ENCODE data around the gene TMSB10. TPM values are rescaled to one million over a fixed set of nuclear protein-coding genes. Genes with fewer than 3 reads are reported as not detected.

The TMSB10 gene
- total RNA-seq, 1 donor: 3,561 TPM

DNA sequence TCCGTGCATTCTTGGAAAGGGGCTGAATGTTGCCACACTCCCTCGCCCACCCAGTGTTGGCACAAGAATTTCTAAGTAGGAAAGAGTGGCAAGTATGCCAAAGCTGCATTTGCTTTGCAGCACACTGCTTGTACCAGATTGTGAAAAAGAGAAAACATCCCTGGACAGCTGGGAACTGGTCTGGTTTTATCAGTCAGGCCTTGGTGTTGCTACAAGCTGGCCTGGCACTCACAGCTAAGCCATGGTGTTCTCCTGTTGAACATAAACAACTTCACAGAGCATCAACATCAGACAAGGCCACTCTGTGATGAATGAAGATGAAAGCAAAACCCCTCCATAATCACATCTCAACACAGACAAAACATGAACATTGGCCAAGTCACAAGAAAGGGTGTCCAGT is 20.3 kb upstream of the TMSB10 start:
- H3K4me3 ChIP-seq (ENCODE audit: low read depth, low read length): no peak overlapping the region
- TF ChIP-seq, protein P1, sequence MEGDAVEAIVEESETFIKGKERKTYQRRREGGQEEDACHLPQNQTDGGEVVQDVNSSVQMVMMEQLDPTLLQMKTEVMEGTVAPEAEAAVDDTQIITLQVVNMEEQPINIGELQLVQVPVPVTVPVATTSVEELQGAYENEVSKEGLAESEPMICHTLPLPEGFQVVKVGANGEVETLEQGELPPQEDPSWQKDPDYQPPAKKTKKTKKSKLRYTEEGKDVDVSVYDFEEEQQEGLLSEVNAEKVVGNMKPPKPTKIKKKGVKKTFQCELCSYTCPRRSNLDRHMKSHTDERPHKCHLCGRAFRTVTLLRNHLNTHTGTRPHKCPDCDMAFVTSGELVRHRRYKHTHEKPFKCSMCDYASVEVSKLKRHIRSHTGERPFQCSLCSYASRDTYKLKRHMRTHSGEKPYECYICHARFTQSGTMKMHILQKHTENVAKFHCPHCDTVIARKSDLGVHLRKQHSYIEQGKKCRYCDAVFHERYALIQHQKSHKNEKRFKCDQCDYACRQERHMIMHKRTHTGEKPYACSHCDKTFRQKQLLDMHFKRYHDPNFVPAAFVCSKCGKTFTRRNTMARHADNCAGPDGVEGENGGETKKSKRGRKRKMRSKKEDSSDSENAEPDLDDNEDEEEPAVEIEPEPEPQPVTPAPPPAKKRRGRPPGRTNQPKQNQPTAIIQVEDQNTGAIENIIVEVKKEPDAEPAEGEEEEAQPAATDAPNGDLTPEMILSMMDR (IDR thresholded peaks at IDR 0.05; ENCODE audit: insufficient read depth, low read depth, low read length): no peak
- no peak for DNase-seq (ENCODE audit: low read depth)

DNA sequence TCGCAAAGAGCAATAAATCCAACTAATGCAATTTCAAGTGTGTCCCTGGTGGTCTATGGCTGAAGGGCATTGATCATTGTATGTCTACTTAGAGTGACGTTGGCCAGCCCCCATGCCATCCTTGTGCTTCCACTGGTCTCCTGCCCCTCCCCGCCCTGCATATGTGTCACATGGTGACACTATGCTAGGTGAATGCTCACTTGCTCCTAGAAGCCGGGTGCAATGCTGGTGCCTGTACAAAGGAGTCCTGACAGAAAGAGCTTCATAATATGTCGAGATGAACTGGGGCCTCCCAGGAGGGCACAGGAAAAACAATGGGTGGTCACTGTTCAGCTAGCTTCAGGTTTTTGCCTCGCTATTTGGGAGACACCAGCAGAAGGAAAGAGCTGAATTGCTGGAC is 18.7 kb upstream of the TMSB10 start:
- DNase-seq (ENCODE audit: low read depth): no peak
- TF ChIP-seq, protein P1 (IDR thresholded peaks at IDR 0.05; ENCODE audit: insufficient read depth, low read depth, low read length): no peak
- no peak overlapping the region for H3K4me3 ChIP-seq (ENCODE audit: low read depth, low read length)

DNA sequence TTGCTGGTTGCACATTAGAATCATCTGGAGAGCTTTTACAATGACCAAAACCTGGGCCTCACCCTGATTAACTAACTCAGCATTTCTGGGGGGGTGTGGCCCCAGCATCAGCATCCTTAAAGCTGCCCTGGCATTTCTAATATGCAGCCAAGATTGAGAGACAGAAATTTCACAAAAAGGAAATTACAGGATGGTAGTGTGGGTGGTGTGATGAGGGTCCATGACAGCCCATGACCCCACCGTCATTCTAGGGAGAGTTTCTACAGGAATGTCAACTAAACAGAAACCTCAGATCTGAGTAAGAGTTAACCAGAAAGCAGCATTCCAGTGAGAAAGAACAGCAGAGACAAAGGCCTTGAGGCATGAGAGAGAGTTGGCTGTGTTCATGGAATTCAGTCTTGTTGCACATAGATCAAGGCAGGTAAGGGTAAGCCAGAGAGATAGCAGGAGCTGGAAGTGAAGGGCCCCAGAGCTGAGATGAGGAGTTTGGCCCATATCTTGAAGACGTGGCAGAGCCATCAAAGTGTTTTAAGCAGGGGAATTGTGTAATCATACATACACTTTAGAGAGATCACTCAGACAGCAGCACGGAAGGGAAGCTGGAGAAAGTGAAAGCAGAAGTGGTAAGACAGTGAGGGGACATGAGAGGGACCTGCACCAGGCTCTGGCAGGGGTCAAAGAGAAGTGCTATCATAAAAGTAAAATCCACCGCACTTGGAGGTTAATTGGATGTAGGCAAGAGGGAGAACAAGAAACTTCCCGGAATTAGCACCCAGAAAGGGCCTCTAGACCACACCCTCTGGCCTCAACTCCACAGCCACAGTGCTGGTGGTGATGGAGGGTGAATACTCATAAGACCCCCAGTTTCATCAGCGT is 16.8 kb upstream of the TMSB10 start:
- peak overlapping the region; percentile 26 for H3K4me3 ChIP-seq (ENCODE audit: low read depth, low read length)
- TF ChIP-seq, protein P1 (IDR thresholded peaks at IDR 0.05; ENCODE audit: insufficient read depth, low read depth, low read length): no peak
- peak; percentile 86 for DNase-seq (ENCODE audit: low read depth)

DNA sequence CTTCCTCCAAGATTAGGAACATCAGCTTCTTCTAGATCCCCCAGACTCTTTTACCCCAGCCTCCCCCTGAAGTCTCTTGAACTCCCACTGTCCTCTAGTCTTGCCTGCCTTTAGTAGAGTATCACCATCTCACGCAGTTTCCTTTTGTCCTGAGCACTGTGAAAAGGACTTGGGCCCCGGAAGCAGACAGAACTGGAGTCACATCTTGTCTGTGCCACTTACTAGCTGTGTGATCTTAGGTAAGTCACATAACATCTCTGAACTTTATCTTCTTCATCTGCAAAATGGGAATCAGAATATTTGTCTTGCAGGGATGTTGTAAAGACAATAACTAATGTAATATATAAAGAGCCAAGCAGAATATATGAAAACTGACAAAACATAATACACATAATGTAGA is 16.1 kb upstream of the TMSB10 start:
- no peak for DNase-seq (ENCODE audit: low read depth)
- TF ChIP-seq, protein P1 (IDR thresholded peaks at IDR 0.05; ENCODE audit: insufficient read depth, low read depth, low read length): no peak
- H3K4me3 ChIP-seq (ENCODE audit: low read depth, low read length): peak overlapping the region; percentile 26

DNA sequence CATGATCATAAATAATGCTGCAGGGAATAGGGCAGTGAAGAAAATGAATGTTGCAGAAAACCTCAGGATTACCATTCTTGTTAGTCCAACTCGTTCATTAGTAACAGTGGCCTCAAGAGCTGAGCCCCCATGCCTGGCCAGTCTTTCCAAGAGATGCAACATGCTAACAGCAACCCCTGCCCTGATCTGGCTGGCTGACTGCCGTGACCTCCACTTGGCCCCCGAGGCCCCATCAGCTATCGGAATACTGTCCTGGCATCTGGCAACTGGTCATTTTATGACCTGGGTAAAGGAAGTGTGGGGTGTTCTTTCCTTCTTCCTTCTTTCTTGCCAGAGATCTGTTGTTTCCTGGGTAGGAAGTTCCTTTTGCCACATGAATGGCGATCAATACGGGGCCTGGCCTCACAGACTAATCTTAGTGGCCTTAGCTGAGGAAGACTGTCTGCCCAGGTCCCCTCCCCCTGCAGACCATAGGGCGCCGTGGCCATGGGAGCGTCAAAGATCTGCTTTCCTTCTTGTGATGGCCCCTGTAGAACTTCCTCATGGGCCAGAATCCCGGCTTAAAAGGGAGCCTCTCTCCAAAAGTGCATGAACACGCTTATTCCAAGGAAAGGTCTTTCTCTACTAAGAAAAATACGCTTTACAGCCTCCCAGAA is 14.0 kb upstream of the TMSB10 start:
- DNase-seq (ENCODE audit: low read depth): no peak
- TF ChIP-seq, protein P1 (IDR thresholded peaks at IDR 0.05; ENCODE audit: insufficient read depth, low read depth, low read length): no peak
- H3K4me3 ChIP-seq (ENCODE audit: low read depth, low read length): no peak overlapping the region

DNA sequence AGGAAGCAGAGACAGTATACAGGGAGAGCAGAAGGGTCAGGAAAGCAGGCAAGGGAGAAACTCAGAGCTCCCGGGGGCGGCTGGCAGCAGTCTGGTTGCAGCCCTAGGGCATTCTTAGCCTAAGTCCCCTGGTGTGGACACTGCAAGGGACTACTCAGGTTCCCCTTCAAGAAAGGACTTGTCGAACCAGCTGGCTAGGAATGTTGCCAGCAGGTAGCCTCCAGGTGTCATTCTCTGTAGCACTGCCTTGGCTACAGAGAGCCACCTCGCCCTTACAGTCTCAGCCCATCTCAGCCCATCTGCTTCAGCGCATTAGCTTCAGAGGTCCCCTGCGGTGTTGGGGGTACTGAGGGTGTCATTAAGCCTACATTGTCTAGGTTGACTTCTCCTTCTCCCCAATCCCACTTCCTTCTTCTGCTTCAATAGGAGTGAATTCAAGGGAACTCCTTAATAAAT is 11.3 kb upstream of the TMSB10 start:
- TF ChIP-seq, protein P1 (IDR thresholded peaks at IDR 0.05; ENCODE audit: insufficient read depth, low read depth, low read length): no peak
- H3K4me3 ChIP-seq (ENCODE audit: low read depth, low read length): no peak overlapping the region
- no peak for DNase-seq (ENCODE audit: low read depth)
